Right renal cortex interstitium (tissue), 3 donors: ENCODE data around the gene ENDOU. TPM values are rescaled to one million over a fixed set of nuclear protein-coding genes. Genes with fewer than 3 reads are reported as not detected.

Experiments
- DNase-seq, 3 donors: peaks; one replicate each; pipeline ENCODE4 v3.0.0-alpha.2; 2013; ENCODE audit warnings: low read depth in 3 of 3, low spot score in 2 of 3
- polyA plus RNA-seq, 3 donors: library from polyadenylated mRNA; unstranded; fragments of 120-200 nt; gene quantifications; one replicate each; pipeline ENCODE4 v1.2.1, GENCODE V29; 2013; ENCODE audit not compliant: insufficient read length in 3 of 3

ENDOU gene
- under 1 TPM; 0.26 to 0.41 (median 0.31) TPM for polyA plus RNA-seq

- DNase-seq = no peak
These were observed at the start of gene ENDOU for GRCh38 chr12:47725091-47725772. Gene ENDOU, minus strand, starts transcription at chr12:47725490. Its CDS starts 77 bp downstream, at chr12:47725413.

- no peak for DNase-seq
These were observed 49.4 kb upstream of the ENDOU start for GRCh38 chr12:47774663-47775062.

- no peak for DNase-seq
These were observed 48.7 kb upstream of the ENDOU start for GRCh38 chr12:47773858-47774580.

- DNase-seq = no peak
These were observed 48.0 kb upstream of the ENDOU start, which contains the start of gene SLC48A1 for GRCh38 chr12:47773062-47773857. Gene SLC48A1, plus strand, starts transcription at chr12:47773238. Its CDS starts 67 bp downstream, at chr12:47773305.

GRCh38 chr12:47772738-47773061, 47.4 kb upstream of the ENDOU start:
- DNase-seq = no peak

GRCh38 chr12:47772094-47772660, 46.9 kb upstream of the ENDOU start:
- DNase-seq = no peak

GRCh38 chr12:47771304-47771703, 46.0 kb upstream of the ENDOU start:
- DNase-seq = no peak

GRCh38 chr12:47770086-47770726, 44.9 kb upstream of the ENDOU start:
- DNase-seq = no peak

- no peak for DNase-seq
These were observed 44.2 kb upstream of the ENDOU start for GRCh38 chr12:47769234-47770085.

GRCh38 chr12:47768323-47768811, 43.1 kb upstream of the ENDOU start:
- no peak for DNase-seq

GRCh38 chr12:47767216-47767724, 42.0 kb upstream of the ENDOU start:
- no peak for DNase-seq

GRCh38 chr12:47766502-47767215, 41.4 kb upstream of the ENDOU start:
- no peak for DNase-seq

GRCh38 chr12:47763481-47764346, 38.4 kb upstream of the ENDOU start:
- no peak for DNase-seq

- no peak for DNase-seq
These were observed 37.7 kb upstream of the ENDOU start for GRCh38 chr12:47762850-47763465.

GRCh38 chr12:47758834-47759690, 33.8 kb upstream of the ENDOU start, which contains the start of gene RAPGEF3:
Gene RAPGEF3, minus strand, starts transcription at chr12:47758880. Its CDS starts 324 bp downstream, at chr12:47758556.
- no peak for DNase-seq

GRCh38 chr12:47758584-47758833, 33.2 kb upstream of the ENDOU start:
- DNase-seq = no peak
